Measurements from ENCODE around the gene MMP20.

DNA sequence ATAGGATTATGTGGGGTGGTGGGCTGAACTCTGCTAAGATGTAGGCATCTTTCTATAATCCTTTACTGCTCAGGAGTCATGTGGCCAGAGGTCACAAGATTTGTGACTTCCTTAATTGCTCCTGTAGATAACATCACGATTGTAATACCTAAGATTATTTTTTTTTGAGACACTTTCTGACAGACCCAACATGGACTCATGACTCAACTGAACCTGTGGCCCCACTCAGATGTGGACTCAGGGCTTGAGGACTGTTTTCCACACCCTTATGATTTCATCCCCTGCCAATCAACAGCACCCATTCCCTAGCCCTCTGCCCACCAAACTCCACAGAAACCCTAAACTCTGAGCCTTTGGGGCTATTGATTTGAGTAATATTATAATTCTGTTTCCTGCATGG is 59.0 kb downstream of the MMP20 start:
- TF ChIP-seq, protein P1, sequence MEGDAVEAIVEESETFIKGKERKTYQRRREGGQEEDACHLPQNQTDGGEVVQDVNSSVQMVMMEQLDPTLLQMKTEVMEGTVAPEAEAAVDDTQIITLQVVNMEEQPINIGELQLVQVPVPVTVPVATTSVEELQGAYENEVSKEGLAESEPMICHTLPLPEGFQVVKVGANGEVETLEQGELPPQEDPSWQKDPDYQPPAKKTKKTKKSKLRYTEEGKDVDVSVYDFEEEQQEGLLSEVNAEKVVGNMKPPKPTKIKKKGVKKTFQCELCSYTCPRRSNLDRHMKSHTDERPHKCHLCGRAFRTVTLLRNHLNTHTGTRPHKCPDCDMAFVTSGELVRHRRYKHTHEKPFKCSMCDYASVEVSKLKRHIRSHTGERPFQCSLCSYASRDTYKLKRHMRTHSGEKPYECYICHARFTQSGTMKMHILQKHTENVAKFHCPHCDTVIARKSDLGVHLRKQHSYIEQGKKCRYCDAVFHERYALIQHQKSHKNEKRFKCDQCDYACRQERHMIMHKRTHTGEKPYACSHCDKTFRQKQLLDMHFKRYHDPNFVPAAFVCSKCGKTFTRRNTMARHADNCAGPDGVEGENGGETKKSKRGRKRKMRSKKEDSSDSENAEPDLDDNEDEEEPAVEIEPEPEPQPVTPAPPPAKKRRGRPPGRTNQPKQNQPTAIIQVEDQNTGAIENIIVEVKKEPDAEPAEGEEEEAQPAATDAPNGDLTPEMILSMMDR (IDR thresholded peaks at IDR 0.05), result no peak
- TF ChIP-seq POLR2A (IDR thresholded peaks at IDR 0.05), result no peak
